ENCODE data around the gene MDK.

MDK gene

DNA sequence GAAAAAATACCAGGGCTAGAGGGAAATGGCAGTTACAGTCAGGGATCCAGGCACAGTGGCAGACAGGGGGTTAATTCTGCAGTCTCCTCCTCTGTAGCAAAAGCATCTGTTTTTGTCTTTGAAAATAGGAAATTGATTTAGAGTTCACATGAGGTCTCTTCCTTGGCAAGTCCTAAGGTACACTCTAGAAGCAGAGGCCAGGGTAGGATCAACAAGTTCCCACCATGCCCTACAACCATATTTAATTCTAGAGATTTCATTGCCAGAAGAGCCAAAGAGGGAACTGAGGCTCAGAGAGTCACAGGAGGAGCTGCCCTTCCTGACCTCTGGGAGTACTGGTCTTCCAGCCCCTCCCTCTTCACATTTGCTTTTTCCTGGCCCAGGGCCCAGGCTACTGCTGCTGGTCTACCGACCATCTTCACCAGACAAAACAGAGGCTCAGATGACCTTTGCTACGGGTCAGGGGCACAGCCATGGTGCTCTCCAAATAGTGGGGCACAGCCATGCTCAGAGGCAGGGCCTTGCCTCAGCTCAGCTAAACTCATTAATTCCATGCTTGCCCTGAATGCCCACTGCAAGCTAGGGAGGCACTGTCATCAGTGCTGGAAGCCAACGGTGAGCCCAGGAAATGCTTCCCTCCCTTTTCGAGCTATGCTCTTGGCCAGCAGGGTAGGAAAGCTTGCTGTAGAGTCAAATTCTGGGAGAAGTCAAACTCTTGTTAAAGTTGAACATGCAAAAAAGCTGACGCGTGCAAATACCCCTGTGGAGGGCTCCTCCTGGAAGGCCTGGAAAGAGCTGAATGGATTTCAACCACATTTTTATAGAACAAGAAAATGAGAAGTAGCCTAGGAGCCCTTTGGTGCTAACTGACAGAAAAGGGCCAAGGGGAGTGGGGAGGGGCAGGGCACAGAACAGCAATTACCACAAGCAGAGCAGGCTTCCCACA is 21.8 kb downstream of the MDK start:
- DNase-seq (ENCODE audit: low spot score) = no peak

DNA sequence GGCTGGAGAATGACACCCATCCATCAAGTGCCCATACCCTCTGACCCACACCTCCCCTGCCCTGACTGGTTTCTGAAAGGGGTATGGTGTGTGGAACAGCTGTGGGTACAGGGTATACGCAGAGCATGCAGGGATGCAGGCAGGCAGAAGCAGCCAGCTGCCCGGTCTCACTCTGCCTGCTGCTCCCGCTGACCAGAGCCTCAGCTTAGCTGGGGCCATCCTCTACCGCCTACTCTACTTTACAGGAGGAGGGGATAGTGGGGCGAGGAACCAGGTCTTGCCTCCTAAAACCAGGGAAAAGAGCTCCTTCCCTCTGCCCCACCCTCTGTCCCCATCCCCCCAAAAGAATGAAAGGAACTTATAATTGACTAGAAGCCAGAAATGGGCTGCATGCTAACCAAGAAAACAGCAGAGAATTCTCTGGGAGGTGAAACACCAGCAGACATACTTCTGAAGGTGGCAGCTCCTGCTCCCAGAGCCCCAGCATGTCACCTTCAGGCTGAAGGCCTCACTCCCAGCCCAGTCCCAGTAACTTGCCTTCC is 23.1 kb downstream of the MDK start:
- no peak for DNase-seq (ENCODE audit: low spot score)

DNA sequence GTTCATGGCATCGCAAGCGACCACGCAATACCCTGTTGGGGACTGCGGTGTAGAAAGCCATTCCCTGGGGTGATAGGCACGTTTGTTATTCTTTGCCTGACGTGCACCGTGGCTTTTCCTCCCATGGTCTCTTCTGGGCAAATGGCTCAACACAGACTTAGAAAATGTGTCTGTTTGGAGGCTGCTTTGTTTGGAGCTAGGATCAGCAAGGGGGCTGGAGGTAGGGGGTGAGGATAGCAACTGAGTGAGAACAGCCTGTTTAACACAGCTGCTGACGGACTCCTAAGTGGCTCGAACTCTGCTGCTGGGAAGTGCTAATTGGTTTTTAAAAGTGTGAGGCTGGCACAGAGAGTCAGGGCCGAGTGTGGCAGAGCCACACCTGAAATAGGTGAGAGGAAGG is 26.2 kb downstream of the MDK start:
- DNase-seq (ENCODE audit: low spot score) = no peak

DNA sequence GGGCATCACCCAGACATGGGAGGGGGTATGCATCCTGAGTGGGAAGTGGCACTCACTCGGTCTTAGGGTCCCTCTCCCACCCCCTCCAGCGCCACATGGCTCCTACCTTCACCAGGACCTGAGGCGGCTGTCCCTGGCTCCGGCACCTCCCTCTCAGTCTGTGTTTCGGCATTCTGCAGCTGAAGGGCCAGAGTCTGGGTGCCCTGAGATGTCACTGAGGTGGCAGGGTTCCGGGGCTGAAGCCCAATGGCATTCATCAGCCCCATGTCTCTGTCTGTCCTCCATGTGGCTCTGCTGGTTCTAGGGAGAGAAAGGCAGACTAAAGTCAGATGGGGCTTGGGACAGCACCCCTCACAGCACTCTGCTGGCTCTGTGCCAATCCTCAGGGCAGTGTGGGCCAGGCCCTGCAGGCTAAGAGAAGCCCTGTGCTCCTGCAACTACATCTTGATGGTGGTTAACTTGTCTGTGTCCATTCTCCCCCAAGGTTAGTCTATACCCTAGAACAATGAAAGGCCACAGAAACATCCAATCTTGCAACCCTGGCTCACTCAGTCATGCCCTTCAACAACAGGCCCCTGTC is 27.0 kb downstream of the MDK start:
- no peak for DNase-seq (ENCODE audit: low spot score)

DNA sequence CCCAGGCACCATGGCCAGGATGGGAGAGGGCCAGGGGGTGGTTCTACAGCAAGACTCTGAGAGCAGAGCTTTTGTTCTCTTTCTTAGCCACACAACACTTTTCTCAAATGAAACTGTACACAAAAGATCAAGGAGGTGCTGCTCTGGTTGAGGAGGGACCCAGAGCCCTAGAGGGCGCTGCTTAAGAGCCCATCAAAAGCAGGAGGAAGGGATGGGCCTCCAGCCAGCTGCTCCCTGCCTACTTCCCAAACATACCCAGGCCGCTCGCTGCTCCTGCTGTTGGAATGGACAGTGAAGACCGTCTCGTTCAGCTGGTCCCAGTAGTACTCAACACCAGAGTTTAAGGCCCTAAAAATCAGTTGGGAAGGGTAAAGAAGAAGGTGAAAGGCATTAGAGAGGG is 28.6 kb downstream of the MDK start:
- DNase-seq (ENCODE audit: low spot score) = no peak

DNA sequence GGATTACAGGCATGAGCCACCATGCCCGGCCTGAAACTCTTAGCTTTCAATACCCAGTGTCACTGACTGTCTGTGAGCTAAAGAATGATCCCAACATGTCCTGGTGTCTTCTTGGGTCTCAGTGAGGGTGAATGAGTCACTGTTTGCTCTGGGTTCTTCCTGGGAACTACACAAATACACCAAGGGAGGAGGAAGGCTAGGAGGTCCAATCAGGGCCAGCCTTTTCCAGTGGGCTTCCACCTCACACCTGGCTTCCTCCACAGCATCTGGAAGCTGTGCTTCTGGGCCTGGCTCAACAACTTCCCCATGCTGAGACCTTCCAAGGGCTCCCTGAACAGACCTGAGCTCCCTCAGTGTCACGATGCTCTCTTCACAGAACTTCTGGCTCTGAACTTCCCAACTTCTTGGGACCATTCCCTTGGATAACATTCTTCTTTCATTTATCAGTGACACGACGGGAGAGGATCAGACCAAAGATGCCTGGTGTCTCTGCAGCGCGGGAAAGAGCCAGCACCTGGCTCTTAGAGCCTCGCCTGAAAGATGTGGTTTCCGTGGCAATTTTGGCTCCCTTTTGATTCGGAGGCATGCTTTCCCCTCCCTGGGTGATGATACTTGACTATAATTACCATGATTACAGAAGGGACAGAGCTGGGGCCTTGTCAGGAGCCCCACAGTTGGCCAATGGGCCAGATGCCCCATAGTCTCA is 32.4 kb downstream of the MDK start:
- DNase-seq (ENCODE audit: low spot score) = no peak

DNA sequence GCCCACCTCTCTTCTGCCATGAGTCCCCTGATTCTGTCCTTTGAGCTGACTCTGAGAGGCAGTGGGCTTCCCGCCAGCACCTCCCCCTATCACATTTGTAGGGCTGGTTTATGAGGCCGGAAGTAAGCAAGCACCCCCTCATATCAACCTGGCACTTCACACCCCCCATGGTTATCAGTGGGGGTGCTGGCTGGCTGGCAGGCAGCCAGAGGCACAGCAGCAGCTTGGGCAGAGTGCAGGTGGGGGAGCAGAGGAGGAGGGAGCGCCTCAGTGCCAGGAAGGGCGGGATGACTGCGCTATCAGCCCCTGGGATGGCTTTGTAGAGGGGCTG is 33.0 kb downstream of the MDK start:
- DNase-seq (ENCODE audit: low spot score) = no peak

DNA sequence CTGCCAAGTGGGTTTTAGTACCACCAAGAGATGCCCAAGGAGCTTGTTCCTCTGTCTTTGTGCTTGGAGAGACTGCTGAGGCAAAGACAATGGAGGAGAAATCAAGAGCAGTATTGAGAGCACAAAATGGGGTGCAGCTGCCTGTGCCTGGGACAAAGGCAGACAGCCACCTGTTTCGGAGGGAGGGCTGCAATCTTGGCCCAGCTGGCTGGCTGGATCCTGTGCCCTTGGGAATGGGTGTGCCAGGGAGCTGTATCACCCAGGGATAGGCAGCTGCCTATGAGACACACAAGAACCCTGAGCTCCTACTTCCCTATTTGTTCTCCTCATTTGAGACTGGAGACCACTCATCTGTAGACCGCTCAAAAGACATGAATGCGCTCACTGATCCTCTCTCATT is 33.4 kb downstream of the MDK start:
- DNase-seq (ENCODE audit: low spot score) = no peak

DNA sequence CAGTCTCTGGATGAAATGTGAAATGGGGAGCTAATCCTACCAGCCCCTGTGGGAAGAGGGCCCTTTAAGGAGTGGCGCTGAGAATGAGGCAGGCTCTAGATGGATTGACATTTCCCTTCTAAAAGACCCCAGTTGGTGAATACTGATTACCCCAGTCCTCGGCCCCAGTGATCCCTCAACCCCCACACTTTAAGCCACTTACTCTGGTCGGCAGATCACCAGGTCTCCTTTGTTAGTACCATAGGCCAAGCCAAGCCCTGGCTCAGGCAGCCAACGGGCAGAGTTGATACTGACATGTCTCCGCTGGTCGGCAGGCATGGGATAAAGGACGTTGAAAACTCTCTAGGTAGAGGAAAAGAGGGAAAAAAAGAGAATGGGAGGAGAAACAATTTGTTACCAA is 36.2 kb downstream of the MDK start:
- DNase-seq (ENCODE audit: low spot score) = no peak

DNA sequence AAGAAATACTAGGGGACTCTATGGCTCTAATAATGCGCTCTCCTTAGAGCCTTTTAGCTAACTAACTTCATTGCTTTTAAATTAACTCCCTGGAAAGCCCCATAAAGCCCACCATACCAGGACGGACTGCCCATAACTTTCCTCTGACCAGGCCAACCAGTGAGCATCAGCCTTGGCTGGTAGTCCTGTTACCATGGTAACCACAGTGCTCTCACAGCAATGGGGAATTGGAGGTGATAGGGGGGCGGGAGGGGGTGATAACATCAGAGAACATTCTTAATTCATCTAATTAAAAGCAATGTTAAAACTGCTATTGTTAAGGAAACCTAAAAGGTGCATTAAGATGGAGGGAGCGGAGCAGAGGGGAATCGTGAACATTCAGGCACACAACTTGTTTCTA is 37.3 kb downstream of the MDK start:
- DNase-seq (ENCODE audit: low spot score) = no peak

DNA sequence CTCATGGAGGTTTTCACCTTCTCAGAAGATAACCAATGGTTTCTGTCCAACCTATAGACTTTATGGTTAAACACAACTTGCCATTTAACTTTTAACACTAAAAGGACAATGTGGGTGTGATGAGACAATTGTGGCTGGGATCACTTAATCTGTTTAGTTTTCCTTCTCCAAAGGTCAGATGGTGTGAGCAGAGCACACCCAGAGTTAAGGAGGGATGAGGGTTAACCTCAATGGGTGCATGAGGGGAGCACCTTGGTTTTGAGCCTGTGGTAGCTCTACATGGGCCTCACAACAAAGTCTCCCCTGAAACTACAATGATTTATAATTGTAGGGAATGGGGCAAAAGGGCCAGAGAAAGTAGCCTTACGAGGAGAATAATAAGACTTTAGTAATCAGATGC is 39.0 kb downstream of the MDK start:
- DNase-seq (ENCODE audit: low spot score) = no peak

DNA sequence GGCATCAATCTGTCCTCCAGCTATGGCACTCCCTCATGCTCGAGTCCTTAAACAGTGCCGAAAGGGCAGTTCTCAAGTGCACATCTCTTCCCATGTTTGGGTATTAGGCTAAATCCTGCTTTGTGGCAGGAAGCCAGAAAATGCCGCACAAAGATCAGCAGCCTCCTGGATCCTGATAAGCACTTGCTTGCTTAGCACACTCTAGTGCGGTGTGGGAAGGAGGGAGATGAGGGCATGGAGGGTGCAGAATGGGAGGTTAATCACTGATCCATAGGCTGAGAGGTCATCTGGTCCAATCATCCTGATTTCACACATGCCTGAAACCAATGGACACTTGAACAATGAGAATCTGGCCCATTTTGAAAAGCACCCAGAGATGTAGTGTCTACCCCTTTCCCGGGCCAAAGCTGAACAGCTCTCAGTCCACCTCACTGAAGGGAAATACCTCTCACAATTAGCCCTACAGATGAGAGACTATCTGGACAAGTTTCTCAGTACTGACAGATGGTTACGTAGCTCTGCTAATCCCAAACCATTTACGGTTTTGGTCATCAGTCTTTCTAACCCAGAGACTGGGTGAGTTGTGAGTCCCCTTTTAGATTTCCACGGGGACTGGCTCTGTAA is 39.9 kb downstream of the MDK start:
- DNase-seq (ENCODE audit: low spot score) = no peak

DNA sequence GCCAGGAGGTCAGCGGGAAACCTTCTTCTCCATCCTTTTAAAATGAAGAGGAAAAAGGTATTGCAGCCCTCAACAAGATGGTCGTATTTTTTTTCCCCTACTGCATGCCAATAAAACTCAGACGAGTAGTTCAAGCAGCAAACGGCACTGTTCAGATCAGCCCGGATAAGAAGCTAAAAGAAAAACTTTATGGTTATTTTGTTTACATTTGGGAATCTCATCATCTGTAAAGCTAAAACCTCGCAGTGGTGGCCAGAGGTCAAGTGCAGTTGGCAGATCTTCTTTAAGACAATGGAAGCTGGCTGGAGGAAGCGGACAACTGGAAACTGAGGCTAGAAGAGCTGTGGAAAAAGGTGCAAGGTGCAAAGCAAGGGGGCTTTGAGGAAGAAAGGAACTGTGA is 41.1 kb downstream of the MDK start:
- DNase-seq (ENCODE audit: low spot score) = no peak

DNA sequence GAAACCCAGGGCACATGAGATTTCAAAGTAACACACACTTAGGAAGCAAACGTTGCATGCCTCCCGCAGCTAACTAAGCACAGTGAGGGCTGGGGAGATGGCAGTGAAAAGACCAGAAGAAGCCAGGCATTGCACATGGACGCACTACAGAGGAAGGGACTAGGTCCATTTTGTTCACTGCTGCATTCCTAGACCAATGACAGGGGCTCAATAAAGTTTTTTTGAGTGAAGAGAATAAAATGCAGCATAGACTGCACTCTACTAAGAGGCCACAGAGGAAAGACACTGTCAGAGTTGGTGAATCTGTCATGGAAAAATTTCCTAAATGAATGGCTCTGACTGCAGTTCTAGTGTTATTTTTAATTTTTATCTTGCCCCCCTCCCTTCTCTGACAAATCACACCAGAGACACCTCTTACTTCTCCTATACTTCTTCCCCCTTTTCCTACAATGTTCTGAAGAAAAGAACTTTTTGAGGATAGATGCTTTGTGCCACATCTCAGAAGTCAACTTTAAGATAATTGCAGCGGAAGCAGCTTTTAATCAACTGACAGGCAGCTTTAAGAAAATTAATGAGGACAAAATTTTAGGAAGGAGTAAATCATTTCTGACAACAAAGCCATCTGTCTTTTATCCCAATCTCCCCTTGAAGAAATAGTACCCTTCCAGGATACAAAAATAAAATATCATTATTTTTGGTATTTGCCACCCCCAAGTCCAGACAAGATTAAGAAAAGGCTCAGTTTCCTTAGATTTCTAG is 44.9 kb downstream of the MDK start:
- DNase-seq (ENCODE audit: low spot score) = no peak

DNA sequence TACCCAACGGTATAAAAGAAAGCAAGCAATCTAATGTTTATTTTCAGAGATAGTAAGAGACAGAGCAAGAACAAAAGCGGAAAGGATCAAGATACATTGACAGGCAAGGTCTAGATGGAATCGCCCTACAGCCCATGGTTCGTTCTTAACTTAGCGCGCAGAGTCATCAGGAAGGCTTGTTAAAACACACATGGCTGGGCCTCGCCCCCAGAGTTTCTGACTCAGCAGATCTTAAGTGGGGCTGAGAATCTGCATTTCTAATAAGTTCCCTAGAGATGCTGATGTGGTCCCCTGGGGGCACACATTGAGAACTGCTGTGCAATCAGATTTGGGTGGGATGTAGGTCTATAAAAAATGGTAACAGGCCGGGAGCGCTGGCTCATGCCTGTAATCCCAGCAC is 45.9 kb downstream of the MDK start:
- DNase-seq (ENCODE audit: low spot score) = no peak

DNA sequence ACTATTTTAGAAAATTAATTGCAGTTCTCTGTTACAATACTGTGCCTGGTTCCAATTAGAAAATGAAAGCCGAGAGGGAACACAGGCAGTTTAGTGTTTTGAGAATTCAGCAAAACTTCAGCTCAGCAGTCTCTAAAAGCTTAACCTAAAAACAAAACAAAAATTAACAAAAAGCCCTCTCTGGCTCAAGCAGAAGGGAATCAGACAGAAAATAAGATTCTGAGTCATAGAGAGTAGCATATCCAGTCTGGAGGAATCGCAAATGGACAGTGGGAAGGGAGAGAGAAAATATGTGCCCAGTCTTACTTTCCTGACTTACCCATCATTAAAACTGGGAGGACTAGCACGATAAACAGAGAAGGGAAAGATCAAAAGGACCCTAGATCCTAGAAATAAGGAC is 48.2 kb downstream of the MDK start:
- DNase-seq (ENCODE audit: low spot score) = no peak

DNA sequence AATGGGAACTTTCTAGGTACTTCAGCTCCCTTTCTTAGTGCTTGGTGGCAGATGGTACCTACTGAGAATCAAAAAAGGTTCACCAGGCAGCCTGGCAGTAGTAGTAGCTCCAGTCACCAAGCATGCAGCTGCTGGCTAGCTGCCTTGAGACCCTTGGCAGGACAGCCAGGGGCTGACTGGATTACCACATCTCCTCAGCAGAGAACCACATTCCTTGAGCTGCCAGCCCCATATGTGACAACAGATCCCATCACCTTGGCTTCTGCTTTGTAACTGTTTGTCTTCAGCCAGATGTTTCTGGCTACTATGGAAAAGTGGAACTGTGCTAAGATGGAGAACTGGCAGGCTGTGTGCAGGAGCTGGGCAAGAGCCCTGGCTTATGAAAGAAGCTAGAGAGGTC is 49.7 kb downstream of the MDK start:
- no peak for DNase-seq (ENCODE audit: low spot score)
